K562 (cell line): Measurements from ENCODE around the gene RPS6KA4. TPM values are rescaled to one million over a fixed set of nuclear protein-coding genes. Genes with fewer than 3 reads are reported as not detected.

ENCODE experiments used
- CREM ChIP-seq: IDR thresholded peaks from 2 replicates; pipeline ENCODE4 v1.6.1; 2014; ENCODE audit warnings: antibody characterized with exemption, low read depth
- DPF2 ChIP-seq: fragments of 450-650 bp; IDR thresholded peaks from 2 replicates; pipeline ENCODE4 v1.6.1; 2016
- FOSL1 ChIP-seq: fragments of 200-800 bp; sonication (Bioruptor generic); conservative IDR thresholded peaks from 2 replicates; pipeline ENCODE4 v1.6.1; 2016; ENCODE audit warnings: missing genetic modification characterization, missing compliant biosample characterization
- GATAD2A ChIP-seq: fragments of 450-650 bp; IDR thresholded peaks from 2 replicates; pipeline ENCODE4 v1.6.1; 2017
- HDAC8 ChIP-seq: fragments of 450-650 bp; IDR thresholded peaks from 2 replicates; pipeline ENCODE4 v1.6.1; 2016; ENCODE audit warnings: mild to moderate bottlenecking, missing genetic modification characterization, moderate library complexity, missing compliant biosample characterization
- KDM5B ChIP-seq: fragments of 200-600 bp; sonication (generic); IDR thresholded peaks from 2 replicates; pipeline ENCODE4 v1.6.1; 2012; ENCODE audit warnings: low read depth, mild to moderate bottlenecking, moderate library complexity, low read length, control low read depth, inconsistent platforms; ENCODE audit not compliant: insufficient replicate concordance
- NELFE ChIP-seq: IDR thresholded peaks from 2 replicates; pipeline ENCODE4 v1.6.1; 2011; ENCODE audit warnings: mild to moderate bottlenecking; ENCODE audit not compliant: insufficient read depth, insufficient read length
- NUFIP1 ChIP-seq: fragments of 450-650 bp; IDR thresholded peaks from 2 replicates; pipeline ENCODE4 v1.6.1; 2018; ENCODE audit not compliant: partially characterized antibody
- POLR2AphosphoS5 ChIP-seq: IDR thresholded peaks from 2 replicates; pipeline ENCODE4 v1.6.1; 2011; ENCODE audit warnings: mild to moderate bottlenecking, low read depth, low read length, moderate library complexity; ENCODE audit not compliant: control insufficient read depth, insufficient read depth
- RCOR1 ChIP-seq, 2 experiments: IDR thresholded peaks; 2 replicates each; pipeline ENCODE4 v1.6.1; 2012; ENCODE audit warnings: low read depth in 2 of 2, low read length in 2 of 2, borderline replicate concordance in 1 of 2, improper control_type of control experiment in 1 of 2
- SAP30 ChIP-seq: fragments of 200-600 bp; sonication (generic); IDR thresholded peaks from 2 replicates; pipeline ENCODE4 v1.6.1; 2012; ENCODE audit warnings: borderline replicate concordance, low read depth, mild to moderate bottlenecking, moderate library complexity, low read length, control low read depth, inconsistent platforms; ENCODE audit not compliant: insufficient read depth, poor library complexity, severe bottlenecking
- SMC3 ChIP-seq: conservative IDR thresholded peaks from 2 replicates; pipeline ENCODE4 v1.6.1; 2011; ENCODE audit warnings: low read depth, low read length, improper control_type of control experiment; ENCODE audit not compliant: insufficient read depth
- SNIP1 ChIP-seq: fragments of 450-650 bp; IDR thresholded peaks from 2 replicates; pipeline ENCODE4 v1.7.1; 2017; ENCODE audit warnings: low read depth, mild to moderate bottlenecking
- SOX6 ChIP-seq: fragments of 450-650 bp; IDR thresholded peaks from 2 replicates; pipeline ENCODE4 v1.6.1; 2014; ENCODE audit warnings: mild to moderate bottlenecking
- THRAP3 ChIP-seq: fragments of 450-650 bp; IDR thresholded peaks from 2 replicates; pipeline ENCODE4 v1.6.1; 2016; ENCODE audit warnings: mild to moderate bottlenecking, inconsistent platforms, borderline replicate concordance
- YY1 ChIP-seq, 3 experiments: IDR thresholded peaks; 2 replicates each; pipeline ENCODE4 v1.6.1; 2011; ENCODE audit warnings: low read length in 2 of 3, mild to moderate bottlenecking in 2 of 3, moderate library complexity in 2 of 3, borderline replicate concordance in 1 of 3, control low read depth in 1 of 3, low read depth in 1 of 3; ENCODE audit not compliant: insufficient read depth in 3 of 3, insufficient replicate concordance in 2 of 3, control insufficient read depth in 1 of 3, insufficient read length in 1 of 3; ENCODE audit errors: extremely low read depth in 1 of 3
- ZNF184 ChIP-seq: sonication (generic); formaldehyde crosslinking; IDR thresholded peaks from 2 replicates; pipeline ENCODE4 v1.5.0; 2020; ENCODE audit warnings: missing genetic modification reagents
- ZNF217 ChIP-seq: sonication (generic); formaldehyde crosslinking; IDR thresholded peaks from 2 replicates; pipeline ENCODE4 v1.8.0; 2022; ENCODE audit warnings: mild to moderate bottlenecking, missing genetic modification reagents
- ZNF3 ChIP-seq: fragments of 250-450 bp; sonication (Bioruptor Pico); IDR thresholded peaks from 2 replicates; pipeline ENCODE4 v1.5.0; 2021; ENCODE audit warnings: mild to moderate bottlenecking, moderate library complexity
- ZNF695 ChIP-seq: fragments of 450-650 bp; formaldehyde crosslinking; IDR thresholded peaks from 2 replicates; pipeline ENCODE4 v1.4.0; 2020; ENCODE audit warnings: mild to moderate bottlenecking, moderate library complexity
- polyA plus RNA-seq, 8 experiments: library from polyadenylated mRNA; depleted of rRNA in 4 of 8; stranded (reverse) in 5 of 8; unstranded in 3 of 8; fragments of >200 nt; fragmentation: Nextera tagmentation in 2 of 8; fragmentation: Illumina TruSeq in 1 of 8; extraction: Ambion mirVana in 2 of 8; extraction: Trizol in 1 of 8; gene quantifications; 2 replicates each; pipeline versions ENCODE4 v1.2.1 to v1.2.3, GENCODE V29; 2011 to 2014; ENCODE audit warnings: inconsistent platforms in 1 of 8, missing spikeins in 1 of 8
- total RNA-seq, 7 experiments: library from RNA; depleted of rRNA in 6 of 7; stranded (reverse); fragments of >200 nt in 6 of 7; fragmentation: Illumina TruSeq in 2 of 7; extraction: Trizol in 2 of 7; gene quantifications; 2 replicates each; pipeline versions ENCODE4 v1.2.1 to v1.2.3, GENCODE V29; 2011 to 2021; ENCODE audit warnings: low replicate concordance in 1 of 7
- TF ChIP-seq, protein P1 (sequence below): fragments of 450-650 bp; IDR thresholded peaks from one replicate; pipeline ENCODE4 v1.6.1; 2018; ENCODE audit warnings: mild to moderate bottlenecking, moderate library complexity; ENCODE audit not compliant: partially characterized antibody
- TF ChIP-seq, protein P2 (sequence below), 3 experiments: fragments of 200-800 bp in 1 of 3; sonication (Bioruptor generic) in 1 of 3; sonication (generic) in 1 of 3; formaldehyde crosslinking in 1 of 3; IDR thresholded peaks; 2 replicates each; pipeline versions ENCODE4 v1.6.1 to v1.8.0; 2016 to 2022; ENCODE audit warnings: mild to moderate bottlenecking in 2 of 3, missing compliant biosample characterization in 2 of 3, missing genetic modification characterization in 2 of 3, missing genetic modification reagents in 1 of 3
- TF ChIP-seq, protein P3 (sequence below): fragments of 450-650 bp; IDR thresholded peaks from 2 replicates; pipeline ENCODE4 v1.7.0; 2016; ENCODE audit warnings: borderline replicate concordance

Gene RPS6KA4
- total and polyA plus RNA-seq, 9 of the 15 experiments (the other 6 are each of a cell fraction or from before 2014, with no cell fraction given) = 0.15 to 23.8 (median 9.8) TPM

DNA sequence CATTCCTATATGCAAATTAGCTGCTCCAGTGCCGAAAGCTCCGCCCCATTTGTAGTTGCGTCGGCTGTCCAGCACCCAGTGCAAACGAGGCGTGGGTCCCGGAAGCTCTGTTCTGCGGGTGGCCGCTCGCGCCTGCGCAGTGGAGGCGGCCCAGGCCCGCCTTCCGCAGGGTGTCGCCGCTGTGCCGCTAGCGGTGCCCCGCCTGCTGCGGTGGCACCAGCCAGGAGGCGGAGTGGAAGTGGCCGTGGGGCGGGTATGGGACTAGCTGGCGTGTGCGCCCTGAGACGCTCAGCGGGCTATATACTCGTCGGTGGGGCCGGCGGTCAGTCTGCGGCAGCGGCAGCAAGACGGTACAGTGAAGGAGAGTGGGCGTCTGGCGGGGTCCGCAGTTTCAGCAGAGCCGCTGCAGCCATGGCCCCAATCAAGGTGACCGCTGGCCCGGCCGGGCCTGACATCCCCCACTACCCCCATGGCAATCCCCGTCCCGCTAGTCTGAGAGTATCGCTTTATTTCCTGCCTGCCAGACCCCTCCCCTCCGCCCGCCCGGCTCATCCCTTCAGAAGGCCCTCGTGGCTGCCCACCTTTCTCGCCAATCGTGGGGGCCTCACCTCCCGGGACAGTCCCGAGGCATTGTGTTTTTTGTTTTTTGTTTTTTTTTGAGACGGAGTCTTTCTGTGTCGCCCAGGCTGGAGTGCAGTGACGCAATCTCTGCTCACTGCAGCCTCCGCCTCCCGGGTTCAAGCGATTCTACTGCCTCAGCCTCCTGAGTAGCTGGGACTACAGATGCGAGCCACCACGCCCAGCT, 40.8 kb upstream of the RPS6KA4 start, which contains the start of gene PRDX5 (continued):
- no peak for TF ChIP-seq ZNF3
- TF ChIP-seq YY1 (IDR thresholded peaks at IDR 0.05; ENCODE audit: borderline replicate concordance in 1 of 3, control insufficient read depth in 1 of 3, extremely low read depth in 1 of 3, insufficient read depth in 3 of 3, insufficient read length in 1 of 3, insufficient replicate concordance in 2 of 3, low read depth in 1 of 3, low read length in 2 of 3) = peak in 2 of 3 experiments; percentile 52 to 54
- TF ChIP-seq, protein P1, sequence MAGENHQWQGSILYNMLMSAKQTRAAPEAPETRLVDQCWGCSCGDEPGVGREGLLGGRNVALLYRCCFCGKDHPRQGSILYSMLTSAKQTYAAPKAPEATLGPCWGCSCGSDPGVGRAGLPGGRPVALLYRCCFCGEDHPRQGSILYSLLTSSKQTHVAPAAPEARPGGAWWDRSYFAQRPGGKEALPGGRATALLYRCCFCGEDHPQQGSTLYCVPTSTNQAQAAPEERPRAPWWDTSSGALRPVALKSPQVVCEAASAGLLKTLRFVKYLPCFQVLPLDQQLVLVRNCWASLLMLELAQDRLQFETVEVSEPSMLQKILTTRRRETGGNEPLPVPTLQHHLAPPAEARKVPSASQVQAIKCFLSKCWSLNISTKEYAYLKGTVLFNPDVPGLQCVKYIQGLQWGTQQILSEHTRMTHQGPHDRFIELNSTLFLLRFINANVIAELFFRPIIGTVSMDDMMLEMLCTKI = no peak
- TF ChIP-seq ZNF217 = no peak
- TF ChIP-seq CREM = peak; percentile 62
- TF ChIP-seq THRAP3 = no peak
- 0 out of 2 replicates have a peak, but pooled peaks have one; percentile 63 for TF ChIP-seq DPF2
- TF ChIP-seq ZNF184 (CRISPR knock-in tag) = no peak
- no peak; the same call in 1 of the 2 replicates for TF ChIP-seq SMC3
- TF ChIP-seq SOX6 = peak; percentile 10; the same call in 1 of the 2 replicates
- no peak for TF ChIP-seq HDAC8 (tag)
- peak; percentile 61 for TF ChIP-seq KDM5B
- peak; percentile 60; the same call in 1 of the 2 replicates for TF ChIP-seq SNIP1
- no peak for TF ChIP-seq RCOR1 (IDR thresholded peaks at IDR 0.05; ENCODE audit: borderline replicate concordance in 1 of 2, low read depth in 2 of 2, low read length in 2 of 2)
- TF ChIP-seq, protein P2, sequence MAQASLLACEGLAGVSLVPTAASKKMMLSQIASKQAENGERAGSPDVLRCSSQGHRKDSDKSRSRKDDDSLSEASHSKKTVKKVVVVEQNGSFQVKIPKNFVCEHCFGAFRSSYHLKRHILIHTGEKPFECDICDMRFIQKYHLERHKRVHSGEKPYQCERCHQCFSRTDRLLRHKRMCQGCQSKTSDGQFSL (CRISPR knock-in tag; IDR thresholded peaks at IDR 0.05) = no peak; the same call in 1 of the 2 replicates
- TF ChIP-seq, protein P2 (tag; IDR thresholded peaks at IDR 0.05) = no peak; a peak in 1 of 4 replicates
- TF ChIP-seq, protein P3, sequence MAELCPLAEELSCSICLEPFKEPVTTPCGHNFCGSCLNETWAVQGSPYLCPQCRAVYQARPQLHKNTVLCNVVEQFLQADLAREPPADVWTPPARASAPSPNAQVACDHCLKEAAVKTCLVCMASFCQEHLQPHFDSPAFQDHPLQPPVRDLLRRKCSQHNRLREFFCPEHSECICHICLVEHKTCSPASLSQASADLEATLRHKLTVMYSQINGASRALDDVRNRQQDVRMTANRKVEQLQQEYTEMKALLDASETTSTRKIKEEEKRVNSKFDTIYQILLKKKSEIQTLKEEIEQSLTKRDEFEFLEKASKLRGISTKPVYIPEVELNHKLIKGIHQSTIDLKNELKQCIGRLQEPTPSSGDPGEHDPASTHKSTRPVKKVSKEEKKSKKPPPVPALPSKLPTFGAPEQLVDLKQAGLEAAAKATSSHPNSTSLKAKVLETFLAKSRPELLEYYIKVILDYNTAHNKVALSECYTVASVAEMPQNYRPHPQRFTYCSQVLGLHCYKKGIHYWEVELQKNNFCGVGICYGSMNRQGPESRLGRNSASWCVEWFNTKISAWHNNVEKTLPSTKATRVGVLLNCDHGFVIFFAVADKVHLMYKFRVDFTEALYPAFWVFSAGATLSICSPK = peak; percentile 49; the same call in 1 of the 2 replicates
- peak; percentile 8; the same call in 1 of the 2 replicates for TF ChIP-seq GATAD2A
- TF ChIP-seq SAP30 = no peak
- peak; percentile 81 for TF ChIP-seq POLR2AphosphoS5
- no peak for TF ChIP-seq NUFIP1
- TF ChIP-seq ZNF695 = no peak
- TF ChIP-seq NELFE = no peak
- no peak; the same call in 1 of the 2 replicates for TF ChIP-seq FOSL1 (tag)
